GM12892 (cell line): ENCODE data around the gene AHI1.

Source experiments
- DNase-seq: peaks from one replicate; pipeline ENCODE4 v3.0.0; 2011; ENCODE audit not compliant: insufficient read length
- FAIRE-seq: peaks from 2 replicates; lab custom pipeline; 2011; peaks lifted over from hg19 to GRCh38; lab: Jason Lieb, UNC
- POLR2A ChIP-seq: IDR thresholded peaks from 2 replicates; pipeline ENCODE4 v1.6.1; 2011; ENCODE audit warnings: low read depth, low read length, control low read depth
- POLR2AphosphoS5 ChIP-seq: IDR thresholded peaks from 2 replicates; pipeline ENCODE4 v1.6.1; 2011; ENCODE audit warnings: low read depth, low read length, control low read depth
- TAF1 ChIP-seq: IDR thresholded peaks from 2 replicates; pipeline ENCODE4 v1.6.1; 2011; ENCODE audit warnings: low read depth, mild to moderate bottlenecking, control low read depth, low read length, borderline replicate concordance

Gene AHI1

DNA sequence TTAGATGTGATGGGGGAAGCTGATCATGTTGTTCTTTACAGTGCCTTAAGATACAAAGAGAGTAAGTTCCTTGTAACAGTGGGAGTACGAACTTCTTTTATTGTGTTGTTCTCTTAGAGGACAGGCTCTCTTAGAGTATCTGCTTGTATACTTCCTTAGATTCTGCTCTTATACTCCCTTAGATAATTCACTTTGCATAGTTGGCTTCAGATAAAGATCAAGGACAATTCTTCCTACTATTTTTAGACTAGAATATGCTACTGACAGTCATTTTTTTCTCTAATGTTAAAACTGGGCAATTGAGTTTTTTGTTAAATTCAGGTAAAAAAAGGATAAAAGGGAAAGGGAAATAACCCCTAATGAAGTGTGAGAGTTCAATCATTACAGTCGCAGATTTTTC lies 177.7 kb downstream of the AHI1 start:
- TF ChIP-seq TAF1 = no peak
- no peak for TF ChIP-seq POLR2AphosphoS5
- TF ChIP-seq POLR2A = no peak
- DNase-seq = no peak
- FAIRE-seq = no peak

DNA sequence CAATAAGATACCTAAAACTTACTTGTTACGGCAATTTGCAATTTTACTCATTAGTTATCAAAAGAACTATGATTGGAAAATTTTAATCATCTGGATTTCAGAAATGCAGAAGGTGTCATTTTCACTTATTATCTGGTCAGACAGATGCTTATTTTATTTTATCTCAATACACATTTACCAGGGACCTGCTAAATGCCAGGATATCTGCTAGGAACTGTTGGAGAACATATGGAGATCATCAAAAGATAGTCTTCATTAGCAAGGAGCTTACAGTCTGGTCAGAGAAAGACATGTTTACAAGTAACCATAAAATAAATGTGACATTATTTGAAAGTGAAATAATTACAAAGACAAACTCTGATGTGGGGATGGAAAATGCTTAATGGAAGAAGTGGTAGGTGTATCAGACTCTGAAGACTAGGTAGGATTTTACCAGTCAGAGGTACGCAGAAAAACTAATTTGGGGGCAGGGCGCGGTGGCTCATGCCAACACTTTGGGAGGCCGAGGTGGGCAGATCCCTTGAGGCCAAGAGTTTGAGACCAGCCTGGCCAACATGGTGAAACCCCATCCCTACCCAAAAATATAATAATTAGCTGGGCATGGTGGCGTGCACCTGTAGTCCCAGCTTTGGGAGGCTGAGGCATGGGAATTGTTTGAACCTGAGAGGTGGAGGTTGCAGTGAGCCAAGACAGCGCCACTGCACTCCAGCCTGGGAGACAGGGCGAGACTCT lies 178.6 kb downstream of the AHI1 start:
- DNase-seq = no peak
- TF ChIP-seq TAF1 (no peak), POLR2AphosphoS5 (no peak), POLR2A (no peak)
- FAIRE-seq = no peak

DNA sequence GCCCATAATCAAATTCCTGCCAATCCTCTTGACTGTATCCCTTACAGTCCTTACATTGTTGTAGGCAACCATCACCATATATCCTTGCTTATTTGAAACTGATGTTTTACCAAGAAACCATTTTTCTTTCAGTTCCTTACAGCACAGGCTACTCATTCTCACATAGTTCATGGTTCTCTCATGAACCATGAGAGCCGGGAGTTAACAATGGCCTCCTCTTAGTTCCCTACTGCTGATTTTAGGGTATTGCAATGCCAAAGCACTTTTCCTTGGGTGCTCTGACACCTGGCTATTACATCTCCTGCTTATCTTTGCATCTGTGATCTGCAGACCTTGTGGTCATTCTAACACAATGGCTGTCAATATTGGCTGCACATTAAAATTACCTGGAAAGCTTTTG lies 183.0 kb downstream of the AHI1 start:
- TF ChIP-seq TAF1 (no peak), POLR2A (no peak), POLR2AphosphoS5 (no peak)
- FAIRE-seq (peak; percentile 73), DNase-seq (no peak)

DNA sequence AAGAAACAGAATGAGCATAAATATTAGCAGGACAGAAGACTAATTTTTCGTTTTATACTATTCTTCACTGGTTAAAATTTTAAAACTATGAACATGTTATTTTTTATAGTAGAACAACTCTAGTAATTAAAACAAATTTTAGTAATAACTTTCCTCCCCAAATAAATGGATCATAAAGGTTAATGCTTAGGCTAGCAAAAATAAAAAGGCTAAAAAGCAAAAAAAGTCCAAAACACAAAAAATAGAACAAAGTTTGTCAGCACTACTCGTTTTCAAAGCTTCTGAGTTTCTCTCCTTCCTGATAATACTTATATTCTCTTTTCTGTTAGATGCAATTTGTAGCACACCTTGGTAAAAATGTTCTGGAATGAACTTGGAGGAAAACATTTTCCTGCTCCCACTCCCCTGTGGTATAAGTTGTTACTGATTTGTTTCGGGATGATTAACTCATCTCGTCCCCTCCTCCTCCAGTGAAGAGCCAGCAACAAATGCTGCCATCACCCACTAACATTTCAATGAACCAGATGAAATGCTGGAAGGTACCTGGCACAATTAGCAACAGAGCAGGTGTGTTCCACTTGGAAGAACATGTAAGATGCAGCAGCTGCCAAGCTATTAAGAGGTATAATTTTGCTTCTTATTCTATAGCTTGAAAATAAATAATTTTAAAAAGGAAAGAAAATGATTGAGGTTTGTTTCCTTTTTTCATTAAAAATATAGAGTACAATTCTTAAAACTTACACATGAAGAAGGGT lies 185.9 kb downstream of the AHI1 start:
- DNase-seq = no peak
- FAIRE-seq = no peak
- no peak for TF ChIP-seq POLR2AphosphoS5
- TF ChIP-seq TAF1 = no peak
- TF ChIP-seq POLR2A = no peak

DNA sequence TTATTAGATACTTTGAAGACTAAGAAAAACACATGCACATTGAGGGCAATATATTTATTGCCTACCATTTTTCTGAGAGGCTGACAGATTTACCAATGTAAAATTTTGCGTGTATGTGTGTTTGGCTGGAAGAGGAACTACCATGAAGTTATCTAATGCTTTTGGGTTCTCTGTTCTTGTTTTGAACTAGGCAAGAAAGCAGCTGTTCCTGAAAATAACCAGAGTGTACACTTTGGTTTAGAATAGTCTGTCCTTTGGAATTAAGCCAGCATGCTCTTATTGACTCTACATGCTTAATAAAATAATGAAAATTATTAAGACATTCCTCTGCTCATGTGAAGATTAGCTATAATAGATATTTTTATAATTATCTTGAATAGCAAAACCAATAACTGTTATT lies 187.2 kb downstream of the AHI1 start:
- DNase-seq (no peak), FAIRE-seq (peak; percentile 70)
- TF ChIP-seq POLR2AphosphoS5 (no peak), POLR2A (no peak), TAF1 (no peak)

DNA sequence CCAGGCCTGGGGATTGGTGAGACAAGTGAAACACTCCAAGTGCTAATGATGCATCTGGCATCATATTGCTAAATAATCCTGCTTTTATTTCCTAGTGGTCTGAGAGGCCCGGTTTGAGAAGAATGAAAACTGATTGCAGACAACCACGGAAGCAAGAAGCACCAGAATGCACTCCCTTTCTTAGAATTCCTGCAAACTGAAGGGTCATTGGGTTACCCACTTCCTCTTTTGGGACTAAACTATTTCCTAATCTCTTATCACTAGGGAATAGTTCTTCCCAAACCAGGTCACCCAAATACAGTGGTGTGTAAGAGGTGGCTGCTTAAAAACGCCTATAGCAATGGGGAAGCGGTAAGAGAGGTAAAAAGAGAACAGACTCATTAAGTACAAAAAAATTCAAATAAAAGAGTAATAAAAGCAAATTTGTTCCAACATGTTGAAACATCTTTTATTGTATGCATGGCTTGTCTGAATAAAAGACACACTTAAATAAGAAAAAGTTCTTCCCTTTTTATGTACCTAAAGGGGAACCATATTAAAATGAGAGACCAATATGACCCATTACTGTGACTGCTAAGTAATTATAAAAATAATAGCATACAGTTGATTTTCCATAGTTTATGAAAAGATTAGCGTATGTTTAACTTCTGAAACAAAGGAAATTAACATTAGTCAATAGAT lies 190.7 kb downstream of the AHI1 start:
- TF ChIP-seq POLR2A (no peak), TAF1 (no peak), POLR2AphosphoS5 (no peak)
- FAIRE-seq = no peak
- no peak for DNase-seq

DNA sequence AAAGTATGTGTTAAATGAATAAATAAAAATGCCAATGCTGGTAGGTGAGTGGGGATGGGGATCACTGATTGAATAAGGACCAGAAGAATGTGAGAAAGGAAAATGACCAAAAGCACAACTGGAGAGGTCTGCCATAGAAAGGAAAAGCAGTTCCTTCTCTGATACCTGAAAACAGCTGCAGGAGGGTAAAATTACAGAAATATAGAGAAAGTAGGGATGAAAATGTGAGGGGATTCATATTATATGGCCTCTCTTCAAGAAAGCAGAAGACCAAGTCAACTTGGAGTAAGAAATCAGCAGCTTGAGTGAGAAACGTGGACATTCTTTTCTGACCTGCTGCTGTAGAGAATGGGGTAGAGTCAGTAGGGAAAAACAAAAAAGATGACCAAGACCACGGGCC lies 191.4 kb downstream of the AHI1 start:
- FAIRE-seq = no peak
- TF ChIP-seq TAF1 (no peak), POLR2AphosphoS5 (no peak), POLR2A (no peak)
- no peak for DNase-seq

DNA sequence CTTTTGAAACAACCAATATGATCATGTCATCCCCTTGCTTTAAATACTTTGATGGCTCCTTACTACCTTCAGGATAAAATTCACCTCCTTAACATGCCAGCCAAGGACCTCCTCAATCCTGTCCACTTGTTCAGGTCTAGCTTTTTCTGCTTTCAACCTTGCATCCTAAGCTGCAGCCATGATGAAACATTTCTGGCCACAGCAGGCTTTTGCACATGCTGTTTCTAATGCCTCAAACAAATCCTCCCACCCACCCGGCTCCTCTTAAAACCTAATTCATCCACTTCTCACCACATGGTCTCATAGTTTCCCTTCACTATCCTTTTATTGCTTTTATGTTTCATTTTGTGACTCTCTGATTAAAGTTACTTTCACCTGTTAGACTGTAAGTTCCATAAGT lies 191.9 kb downstream of the AHI1 start:
- FAIRE-seq (peak; percentile 42), DNase-seq (no peak)
- TF ChIP-seq POLR2A = no peak

DNA sequence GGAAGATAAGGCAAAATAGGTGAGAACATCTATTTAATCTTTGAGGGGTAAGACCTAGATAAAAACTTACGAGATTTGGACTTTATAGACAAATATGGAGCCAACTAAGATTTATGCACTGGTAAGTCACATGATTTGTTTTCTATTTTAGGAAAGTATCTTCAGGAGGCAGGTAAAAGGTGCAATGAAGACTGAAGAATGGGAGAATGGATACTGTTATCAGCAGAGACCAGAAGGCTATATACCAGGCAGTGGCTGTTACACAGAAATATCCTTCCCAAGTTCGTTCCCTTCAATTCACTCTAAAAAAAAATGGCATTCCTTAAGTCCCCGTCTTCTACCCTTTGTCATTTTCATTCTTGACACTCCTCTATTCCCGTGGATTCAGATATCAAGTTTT lies 192.7 kb downstream of the AHI1 start:
- TF ChIP-seq TAF1 (no peak), POLR2AphosphoS5 (no peak), POLR2A (no peak)
- FAIRE-seq (no peak), DNase-seq (no peak)

DNA sequence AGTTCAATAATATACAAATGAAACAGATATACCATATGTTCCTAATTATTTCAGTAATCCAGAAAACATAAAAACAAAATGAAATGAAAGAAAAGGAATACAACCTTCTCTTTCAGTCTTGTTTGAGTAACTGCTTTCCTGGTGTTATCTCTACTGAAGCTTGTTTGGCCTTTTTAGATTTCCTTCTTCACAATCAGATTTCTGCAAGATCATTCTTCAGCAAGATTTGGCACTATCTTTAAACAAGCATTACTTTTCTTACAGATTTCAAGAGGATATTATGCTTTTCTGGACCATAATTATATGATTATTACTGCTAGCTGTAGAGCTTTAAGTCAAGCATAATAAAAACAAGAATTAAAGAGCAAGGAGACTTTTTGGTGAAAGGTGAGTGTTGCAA lies 196.2 kb downstream of the AHI1 start:
- FAIRE-seq = no peak
- DNase-seq = no peak
- no peak for TF ChIP-seq TAF1
- TF ChIP-seq POLR2AphosphoS5 = no peak
- no peak for TF ChIP-seq POLR2A

DNA sequence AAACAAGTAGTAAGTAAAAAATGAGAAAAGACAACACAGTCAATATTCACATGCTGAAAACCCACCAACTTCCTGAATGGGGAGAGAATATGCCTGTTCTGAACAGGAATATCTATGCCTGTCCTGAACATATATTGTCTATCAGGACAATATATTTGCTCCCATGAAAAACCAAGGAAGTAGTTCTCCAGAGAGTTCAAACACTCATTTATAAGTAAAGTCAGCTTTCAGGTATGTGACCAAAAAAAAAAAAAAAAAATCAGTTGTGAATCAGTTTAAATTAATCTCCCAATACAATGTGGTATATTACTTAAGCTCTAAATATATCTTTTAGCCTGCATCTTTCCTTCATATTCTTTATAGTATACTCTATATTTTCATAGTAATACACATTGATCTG lies 197.0 kb downstream of the AHI1 start:
- TF ChIP-seq POLR2A (no peak), TAF1 (no peak), POLR2AphosphoS5 (no peak)
- no peak for FAIRE-seq

More for the DNA sequence above, 197.0 kb downstream of the AHI1 start:
- no peak for DNase-seq
